HG03064 (cell line): ENCODE data around the gene MAGI3.
"Not testable (repeated sequence)": the region's sequence is repeated elsewhere in the genome, so short reads cannot be mapped to it uniquely, and the experiment has no call there.

Experiments
- ATAC-seq: cut with Tn5 transposase; IDR thresholded peaks from one replicate; pipeline ENCODE4 v1.9.1; 2021; ENCODE audit warnings: low read depth; ENCODE audit not compliant: unreplicated experiment

MAGI3 gene

GRCh38 chr1:113438505-113439276, 48.4 kb downstream of the MAGI3 start:
- ATAC-seq = no peak

DNA sequence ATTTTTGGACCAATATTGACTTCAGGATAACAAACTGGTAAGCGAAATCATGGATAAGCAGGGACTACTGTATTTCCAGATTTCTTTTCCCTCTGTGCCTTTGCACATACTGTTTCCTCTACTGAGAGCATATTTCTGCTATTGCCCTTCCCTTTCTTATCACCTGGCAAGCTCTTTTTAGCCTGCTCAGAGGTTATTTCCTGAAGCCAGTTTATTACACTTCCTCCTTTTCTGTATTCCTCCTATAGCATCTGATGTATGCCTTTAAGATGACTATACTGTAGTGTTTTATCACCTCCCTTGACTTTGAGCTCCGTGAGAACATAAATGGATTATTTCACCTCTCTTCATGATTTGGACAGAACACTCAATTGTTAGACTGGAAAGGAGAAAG, 49.0 kb downstream of the MAGI3 start:
- ATAC-seq = no peak

DNA sequence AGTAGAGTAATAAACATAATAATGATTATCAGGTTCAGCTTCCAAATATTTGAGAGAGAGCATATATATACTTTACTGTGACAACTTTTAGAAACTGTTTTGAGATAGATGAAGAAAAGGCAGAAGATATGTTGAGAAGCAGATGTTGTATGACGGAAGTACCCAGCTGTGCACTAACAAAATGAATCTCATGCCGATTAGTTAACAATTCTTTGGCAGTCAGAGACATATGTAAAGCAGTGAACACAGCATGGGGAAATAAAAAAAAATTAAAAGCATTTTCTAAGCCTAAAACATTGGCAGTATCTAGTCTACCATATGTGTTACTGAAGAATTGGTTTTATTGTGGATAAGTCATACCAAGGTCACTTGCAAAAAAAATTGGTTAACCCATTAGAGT, 51.8 kb downstream of the MAGI3 start:
- no peak for ATAC-seq

GRCh38 chr1:113444857-113445256, 54.5 kb downstream of the MAGI3 start:
- no peak for ATAC-seq

DNA sequence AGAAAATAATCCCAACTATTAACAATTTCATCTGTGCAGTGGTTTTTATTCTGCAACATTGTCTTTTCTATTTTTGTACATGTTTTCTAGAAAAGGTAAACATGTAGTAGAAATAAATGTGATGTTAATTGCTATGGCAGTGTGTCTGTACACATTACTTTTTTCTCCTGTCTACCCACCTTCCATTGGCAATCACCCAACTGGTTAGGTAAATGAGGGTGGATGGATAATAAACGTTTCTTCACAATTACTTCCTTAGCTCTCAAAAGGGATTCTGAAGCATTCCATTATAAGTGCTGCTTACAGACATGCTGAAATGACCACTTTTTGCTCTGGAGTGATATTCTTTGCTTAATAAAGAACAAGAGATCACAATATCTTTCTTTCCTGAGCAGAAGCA, 61.4 kb downstream of the MAGI3 start:
- ATAC-seq = no peak

DNA sequence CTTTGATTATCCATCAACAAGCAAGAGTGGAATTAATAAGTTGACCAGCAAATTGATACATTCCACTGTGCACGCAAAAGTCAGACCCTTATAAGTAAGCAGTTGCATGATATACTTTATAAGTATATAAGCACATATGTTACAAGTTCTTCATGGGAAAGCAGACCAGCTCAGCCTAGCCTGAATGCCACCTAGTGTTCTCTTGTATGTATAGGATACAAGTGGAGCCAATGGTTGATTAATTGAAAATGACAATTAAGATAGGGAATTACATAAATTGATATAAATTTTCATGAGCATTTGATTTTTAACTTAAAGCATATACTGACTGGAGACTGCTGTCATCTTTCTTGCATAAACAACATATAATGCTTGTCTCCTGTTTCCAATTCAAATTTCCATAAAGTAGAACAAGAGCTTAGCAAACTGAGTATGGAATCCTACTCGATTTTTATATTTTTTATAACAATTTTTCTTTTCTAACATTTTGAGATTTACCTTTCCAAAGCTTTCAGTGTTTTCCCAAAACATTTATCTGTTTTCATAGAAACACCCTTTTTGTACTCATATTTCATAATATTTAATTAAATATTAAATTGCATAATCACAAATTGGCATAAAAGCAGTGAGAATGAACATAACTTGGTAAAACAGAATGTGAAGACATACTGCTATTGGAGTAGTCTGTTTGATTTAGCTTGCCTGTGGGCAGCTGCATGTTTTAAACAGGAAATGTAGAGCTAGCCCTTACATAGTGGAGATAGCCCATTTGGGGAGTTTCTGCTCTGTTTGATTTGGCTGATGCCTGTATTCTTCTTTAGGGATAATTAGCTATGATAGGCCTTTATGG, 62.8 kb downstream of the MAGI3 start:
- no peak for ATAC-seq

GRCh38 chr1:113453771-113454083, 63.4 kb downstream of the MAGI3 start:
- ATAC-seq = no peak

DNA sequence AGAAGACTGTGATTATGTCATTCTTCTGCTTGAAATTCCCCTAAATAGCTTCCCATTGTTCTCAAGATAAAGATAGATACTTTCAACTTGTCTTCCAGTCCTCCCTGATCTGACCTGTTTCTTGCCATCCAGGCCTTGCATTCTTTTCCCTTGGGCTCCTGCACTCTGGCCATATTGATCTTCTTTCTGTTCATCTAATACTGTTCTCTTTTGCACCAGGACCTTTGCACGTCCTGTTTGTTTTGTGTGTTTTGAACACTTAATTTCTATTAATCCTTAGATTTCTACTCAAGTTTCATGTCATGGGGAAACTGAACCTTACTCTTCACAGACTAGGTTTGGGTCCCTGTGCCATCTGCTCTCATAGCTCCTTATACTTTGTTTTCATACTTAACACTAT, 65.1 kb downstream of the MAGI3 start:
- no peak for ATAC-seq

- no peak for ATAC-seq
Observed at GRCh38 chr1:113456967-113457366, 66.7 kb downstream of the MAGI3 start.

DNA sequence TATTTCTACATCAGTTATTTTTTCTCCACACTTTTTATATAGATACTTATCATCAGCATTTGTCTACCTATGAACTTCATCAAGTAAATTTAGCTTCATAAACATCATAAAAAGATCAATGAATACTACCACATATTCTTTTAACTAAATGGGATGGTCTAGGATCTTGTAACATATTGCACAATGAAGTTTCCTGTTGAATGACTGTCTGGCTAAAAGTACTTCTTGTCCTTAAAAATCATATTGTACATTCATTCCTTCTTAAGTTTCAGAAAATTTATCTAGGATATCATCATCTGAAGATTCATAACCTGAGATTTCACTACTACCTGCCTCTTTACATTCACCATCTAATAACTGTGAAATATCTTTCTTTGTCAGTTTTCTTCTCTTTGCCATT, 69.0 kb downstream of the MAGI3 start:
- no peak for ATAC-seq

GRCh38 chr1:113467991-113468390, 77.7 kb downstream of the MAGI3 start:
- ATAC-seq = no peak

DNA sequence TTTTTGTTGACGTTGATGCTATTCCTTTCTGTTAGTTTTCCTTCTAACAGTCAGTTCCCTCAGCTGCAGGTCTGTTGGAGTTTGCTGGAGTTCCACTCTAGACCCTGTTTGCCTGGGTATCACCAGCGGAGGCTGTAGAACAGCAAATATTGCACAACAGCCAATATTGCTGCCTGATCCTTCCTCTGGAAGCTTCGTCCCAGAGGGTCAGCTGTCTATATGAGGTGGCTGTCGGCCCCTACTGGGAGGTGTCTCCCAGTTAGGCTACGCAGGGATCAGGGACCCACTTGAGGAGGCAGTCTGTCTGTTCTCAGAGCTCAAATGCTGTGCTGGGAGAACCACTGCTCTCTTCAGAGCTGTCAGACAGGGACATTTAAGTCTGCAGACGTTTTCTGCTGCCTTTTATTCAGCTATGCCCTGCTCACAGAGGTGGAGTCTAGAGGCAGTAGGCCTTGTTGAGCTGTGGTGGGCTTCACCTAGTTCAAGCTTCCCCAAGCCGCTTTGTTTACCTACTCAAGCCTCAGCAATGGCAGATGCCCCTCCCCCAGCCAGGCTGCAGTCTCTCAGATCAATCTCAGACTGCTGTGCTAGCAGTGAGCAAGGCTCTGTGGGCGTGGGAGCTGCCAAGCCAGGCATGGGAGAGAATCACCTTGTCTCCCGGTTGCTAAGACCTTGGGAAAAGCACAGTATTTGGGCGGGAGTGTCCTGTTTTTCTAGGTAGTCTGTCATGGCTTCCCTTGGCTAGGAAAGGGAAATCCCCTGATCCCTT, 88.3 kb downstream of the MAGI3 start:
- not testable (repeated sequence) for ATAC-seq

DNA sequence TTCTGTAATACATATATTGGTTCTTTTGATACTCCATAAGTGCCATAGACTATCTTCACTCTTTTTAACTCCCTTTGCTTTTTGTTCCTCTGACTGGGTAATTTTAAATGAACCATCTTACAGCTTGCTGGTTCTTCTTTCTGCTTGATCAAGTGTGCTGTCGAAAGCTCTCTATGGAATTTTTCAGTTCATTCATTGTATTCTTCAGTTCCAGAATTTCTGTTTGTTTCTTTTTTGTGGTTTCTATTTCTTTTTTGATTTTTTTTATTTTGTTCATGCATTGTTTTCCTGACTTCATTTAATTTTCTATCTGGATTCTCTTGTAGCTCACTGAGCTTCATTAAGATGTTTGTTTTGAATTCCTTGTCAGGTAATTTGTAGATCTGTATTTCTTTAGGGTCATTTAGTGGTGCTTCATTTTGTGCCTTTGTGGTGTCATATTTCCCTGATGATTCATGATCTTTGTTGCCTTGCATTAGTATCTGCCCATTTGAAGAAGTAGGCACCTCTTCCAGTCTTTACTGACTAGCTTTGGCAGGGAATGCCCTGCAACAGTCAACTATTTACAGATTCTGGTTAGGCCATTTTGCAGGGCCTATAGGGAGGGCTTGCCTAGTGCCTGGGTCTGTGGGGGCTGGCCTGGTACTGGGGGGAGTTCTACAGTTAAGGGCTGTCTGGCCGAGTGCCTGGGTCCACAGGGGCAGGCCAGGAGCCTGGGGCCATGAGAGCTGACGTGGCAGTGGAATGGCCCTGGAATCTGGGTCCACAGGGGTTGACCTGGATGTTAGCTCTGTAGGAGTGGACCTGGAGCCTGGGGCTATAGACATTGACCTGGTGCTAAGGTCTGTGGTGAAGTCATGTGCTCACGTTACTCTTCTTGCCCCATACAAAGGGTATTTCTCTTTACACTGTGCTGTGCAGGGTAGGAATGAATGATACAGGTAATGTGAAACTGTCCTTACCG, 89.7 kb downstream of the MAGI3 start:
- no peak for ATAC-seq

DNA sequence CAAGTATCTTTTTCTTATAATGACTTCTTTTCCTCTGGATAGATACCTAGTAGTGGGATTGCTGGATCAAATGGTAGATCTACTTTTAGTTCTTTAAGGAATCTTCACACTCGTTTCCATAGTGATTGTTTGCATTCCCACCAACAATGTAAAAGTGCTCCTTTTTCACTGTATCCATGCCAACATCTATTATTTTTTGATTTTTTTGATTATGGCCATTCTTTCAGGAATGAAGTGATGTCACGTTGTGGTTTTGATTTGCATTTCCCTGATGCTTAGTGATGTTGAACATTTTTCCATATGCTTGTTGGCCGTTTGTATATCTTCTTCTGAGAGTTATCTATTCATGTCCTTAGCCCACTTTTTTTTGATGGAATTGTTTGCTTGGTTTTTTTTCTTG, 94.8 kb downstream of the MAGI3 start:
- not testable (repeated sequence) for ATAC-seq

GRCh38 chr1:113488576-113489177, 98.4 kb downstream of the MAGI3 start:
- ATAC-seq = no peak

- ATAC-seq = no peak
Observed at GRCh38 chr1:113490384-113490783, 100.1 kb downstream of the MAGI3 start.

DNA sequence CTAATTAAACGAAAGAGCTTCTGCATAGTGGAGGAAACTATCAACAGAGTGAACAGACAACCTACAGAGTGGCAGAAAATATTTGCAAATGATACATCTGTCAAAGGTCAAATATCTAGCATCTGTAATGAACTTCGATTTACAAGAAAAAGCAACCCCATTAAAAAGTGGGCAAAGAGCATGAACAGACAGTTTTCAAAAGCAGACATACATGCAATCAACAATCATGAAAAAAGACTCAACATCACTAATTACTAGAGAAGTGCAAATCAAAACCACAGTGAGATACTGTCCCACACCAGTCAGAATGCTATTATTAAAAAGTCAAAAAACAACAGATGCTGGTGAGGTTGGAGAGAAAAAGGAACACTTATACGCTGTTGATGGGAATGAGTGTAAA, 103.2 kb downstream of the MAGI3 start:
- no peak for ATAC-seq

- ATAC-seq = no peak
Observed at GRCh38 chr1:113505357-113505756, 115.0 kb downstream of the MAGI3 start.

DNA sequence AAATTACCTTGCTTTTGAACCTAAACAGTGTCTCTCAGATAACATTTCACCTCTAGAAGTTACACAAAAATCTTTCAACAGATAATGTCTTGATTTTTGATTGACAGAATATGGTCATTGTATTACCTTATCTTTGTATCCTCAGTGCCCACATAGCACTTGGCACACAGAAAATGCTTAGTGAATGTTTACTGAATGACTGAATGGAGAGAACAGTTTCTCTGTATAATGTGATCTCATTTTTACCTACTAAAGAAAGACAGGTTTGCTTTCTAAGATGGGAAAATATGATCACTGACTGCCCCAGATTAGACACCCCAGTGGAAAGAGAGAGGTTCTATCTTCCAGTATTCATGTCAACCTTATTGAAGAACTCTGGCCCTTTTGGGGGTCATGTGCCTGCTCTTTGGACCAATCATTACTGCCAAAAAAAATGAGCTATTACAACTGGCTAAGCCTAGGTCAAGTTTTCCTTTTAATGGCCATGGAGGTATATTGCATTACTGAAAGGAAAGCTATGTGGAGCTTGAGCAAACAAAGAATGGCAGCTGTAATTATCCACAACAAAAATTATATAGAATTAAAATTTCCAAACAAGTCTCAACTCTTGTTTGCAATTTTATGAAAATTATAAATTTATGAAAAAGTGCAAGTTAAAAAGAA, 117.4 kb downstream of the MAGI3 start:
- ATAC-seq = no peak
